Keratinocyte (primary cell): ENCODE data around the gene P2RX7. TPM values are rescaled to one million over a fixed set of nuclear protein-coding genes. Genes with fewer than 3 reads are reported as not detected.

Experiments
- DNase-seq: peaks from one replicate; pipeline ENCODE4 v3.0.0-alpha.2; 2011; ENCODE audit warnings: low read depth, missing footprints, low spot score
- FAIRE-seq: peaks from 2 replicates; lab custom pipeline; 2011; peaks lifted over from hg19 to GRCh38; lab: Jason Lieb, UNC
- H2AFZ ChIP-seq: 2 replicates; pipeline ENCODE4 v1.6.0; 2012; ENCODE audit warnings: low read length, control low read depth, inconsistent platforms; ENCODE audit not compliant: control insufficient read depth
- H3K27ac ChIP-seq: 2 replicates; pipeline ENCODE4 v1.5.1; 2011; ENCODE audit warnings: low read length; ENCODE audit not compliant: control insufficient read depth, insufficient read depth
- H3K27me3 ChIP-seq: 3 replicates; pipeline ENCODE4 v1.6.0; 2011; ENCODE audit warnings: low read length; ENCODE audit not compliant: control insufficient read depth, insufficient read depth; ENCODE audit errors: extremely low read depth
- H3K36me3 ChIP-seq, 2 experiments: 2 replicates in 1 of 2; 3 replicates in 1 of 2; pipeline ENCODE4 v1.5.1; 2011; ENCODE audit warnings: low read length in 2 of 2, mild to moderate bottlenecking in 1 of 2; ENCODE audit not compliant: control insufficient read depth in 2 of 2, insufficient read depth in 2 of 2; ENCODE audit errors: extremely low read depth in 1 of 2
- H3K4me1 ChIP-seq: 3 replicates; pipeline ENCODE4 v1.5.1; 2011; ENCODE audit warnings: low read length; ENCODE audit not compliant: control insufficient read depth, insufficient read depth; ENCODE audit errors: extremely low read depth
- H3K4me2 ChIP-seq: 3 replicates; pipeline ENCODE4 v1.6.0; 2011; ENCODE audit warnings: low read depth, low read length; ENCODE audit not compliant: control insufficient read depth, insufficient read depth; ENCODE audit errors: extremely low read depth
- H3K4me3 ChIP-seq, 3 experiments: fragments of 200-600 bp in 1 of 3; sonication (generic) in 1 of 3; 2 replicates in 2 of 3; 3 replicates in 1 of 3; pipeline ENCODE4 v1.5.1; 2011 to 2016; ENCODE audit warnings: low read length in 3 of 3, mild to moderate bottlenecking in 3 of 3, control low read depth in 2 of 3, inconsistent platforms in 1 of 3, low read depth in 1 of 3, mixed read lengths in 1 of 3, mixed run types in 1 of 3, moderate library complexity in 1 of 3; ENCODE audit not compliant: control insufficient read depth in 2 of 3, insufficient read depth in 2 of 3; ENCODE audit errors: extremely low read depth in 1 of 3
- H3K79me2 ChIP-seq: 2 replicates; pipeline ENCODE4 v1.6.0; 2012; ENCODE audit warnings: low read length; ENCODE audit not compliant: control insufficient read depth, insufficient read depth
- H3K9ac ChIP-seq: 3 replicates; pipeline ENCODE4 v1.6.0; 2011; ENCODE audit warnings: low read length; ENCODE audit not compliant: control insufficient read depth, insufficient read depth; ENCODE audit errors: extremely low read depth
- H3K9me1 ChIP-seq: 3 replicates; pipeline ENCODE4 v1.6.0; 2011; ENCODE audit warnings: low read length; ENCODE audit not compliant: control insufficient read depth, insufficient read depth; ENCODE audit errors: extremely low read depth
- H3K9me3 ChIP-seq: 2 replicates; pipeline ENCODE4 v1.5.1; 2012; ENCODE audit warnings: low read depth, low read length; ENCODE audit not compliant: control insufficient read depth
- H4K20me1 ChIP-seq: 3 replicates; pipeline ENCODE4 v1.6.0; 2011; ENCODE audit warnings: low read length; ENCODE audit not compliant: control insufficient read depth, insufficient read depth; ENCODE audit errors: extremely low read depth
- CTCF ChIP-seq, 3 experiments: IDR thresholded peaks in 1 of 3; conservative IDR thresholded peaks in 1 of 3; optimal IDR thresholded peaks in 1 of 3; 2 replicates in 2 of 3; 3 replicates in 1 of 3; pipeline versions ENCODE3 to v1.5.1; 2011; ENCODE audit warnings: low read length in 3 of 3, mild to moderate bottlenecking in 3 of 3, moderate library complexity in 2 of 3, control low read depth in 1 of 3, inconsistent platforms in 1 of 3; ENCODE audit not compliant: insufficient read depth in 2 of 3; ENCODE audit errors: extremely low read depth in 1 of 3
- EZH2 ChIP-seq: IDR thresholded peaks from one replicate; pipeline ENCODE4 v1.6.1; 2012; ENCODE audit warnings: inconsistent platforms, mild to moderate bottlenecking, low read length, moderate library complexity
- dilution Hi-C: fragments of 300-500 bp; cut with MboI; formaldehyde crosslinking; loops from one replicate; pipeline ENCODE4 v1.7.0; 2020; ENCODE audit warnings: low sequenced_read_pairs; ENCODE audit not compliant: extremely low pct_ligation_motif_present
- polyA plus RNA-seq, 5 experiments: library from polyadenylated mRNA; depleted of rRNA in 3 of 5; stranded (reverse) in 3 of 5; stranded (forward) in 1 of 5; unstranded in 1 of 5; fragments of >200 nt; gene quantifications; 1 replicate in 1 of 5; 2 replicates in 3 of 5; 3 replicates in 1 of 5; pipeline versions ENCODE4 v1.2.1 to v1.2.3, GENCODE V29; 2011 to 2012; ENCODE audit warnings: missing spikeins in 2 of 5, low read depth in 1 of 5, low replicate concordance in 1 of 5

The P2RX7 gene
- polyA plus RNA-seq, 1 donor (not counting 4 experiments of a cell fraction or from before 2014, with no cell fraction given), result 0.20 TPM

DNA sequence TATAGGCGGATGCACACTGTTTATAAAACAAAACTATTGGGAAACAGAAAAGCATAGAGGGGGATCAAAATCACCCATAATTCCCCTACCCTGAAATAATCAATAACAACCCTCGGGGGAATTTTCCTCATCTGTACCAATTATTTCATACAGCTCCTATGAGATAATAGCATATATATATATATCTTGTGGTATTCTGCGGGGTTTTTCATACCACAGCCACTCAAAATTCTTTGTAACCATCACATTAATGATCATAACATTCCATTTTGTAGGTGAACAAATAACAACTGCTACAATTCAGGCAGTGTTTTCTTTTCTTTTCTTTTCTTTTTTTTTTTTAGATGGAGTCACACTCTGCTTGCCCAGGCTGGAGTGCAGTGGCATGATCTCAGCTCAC lies 35.3 kb downstream of the P2RX7 start:
- Histone ChIP-seq H3K4me3 (no peak overlapping the region), H3K4me1 (peaks cover 9% of the 10 kb centered on the region), H3K36me3 (no peaks in the 10 kb centered on the region), H2AFZ (no peak overlapping the region), H3K27me3 (peaks cover 3% of the 10 kb centered on the region), H4K20me1 (no peaks in the 10 kb centered on the region), H3K4me2 (no peak overlapping the region), H3K79me2 (no peaks in the 10 kb centered on the region), H3K9me1 (no peaks in the 10 kb centered on the region), H3K27ac (no peak overlapping the region), H3K9ac (no peak overlapping the region), H3K9me3 (no peaks in the 10 kb centered on the region)
- TF ChIP-seq EZH2 (no peak), CTCF (optimal IDR thresholded peaks at IDR 0.05 in 1 of 3, IDR thresholded peaks at IDR 0.05 in 1 of 3, conservative IDR thresholded peaks at IDR 0.05 in 1 of 3; ENCODE audit: extremely low read depth in 1 of 3, insufficient read depth in 2 of 3, low read length in 3 of 3) (no peak)
- dilution Hi-C loops, result no loop called here
- DNase-seq, result no peak
- no peak for FAIRE-seq

- peaks cover 9% of the 10 kb centered on the region for H3K4me1 ChIP-seq
- no peaks in the 10 kb centered on the region for H4K20me1 ChIP-seq
- no peak overlapping the region for H3K27ac ChIP-seq
- no peak overlapping the region for H3K4me3 ChIP-seq
- no peaks in the 10 kb centered on the region for H3K79me2 ChIP-seq
- FAIRE-seq (no peak), DNase-seq (no peak)
- H2AFZ ChIP-seq, result no peak overlapping the region
- H3K4me2 ChIP-seq, result no peak overlapping the region
- H3K9ac ChIP-seq, result no peak overlapping the region
- peaks cover 3% of the 10 kb centered on the region for H3K27me3 ChIP-seq
- H3K9me1 ChIP-seq, result no peaks in the 10 kb centered on the region
- H3K36me3 ChIP-seq, result no peaks in the 10 kb centered on the region
- dilution Hi-C loops, result no loop called here
- H3K9me3 ChIP-seq, result no peaks in the 10 kb centered on the region
- no peak for TF ChIP-seq EZH2
- TF ChIP-seq CTCF (optimal IDR thresholded peaks at IDR 0.05 in 1 of 3, IDR thresholded peaks at IDR 0.05 in 1 of 3, conservative IDR thresholded peaks at IDR 0.05 in 1 of 3; ENCODE audit: extremely low read depth in 1 of 3, insufficient read depth in 2 of 3, low read length in 3 of 3), result no peak
Measured at GRCh38 chr12:121170151-121170550, 37.5 kb downstream of the P2RX7 start.
